Parathyroid adenoma (tissue), 2 donors: ENCODE measurements around the gene LSM14A.

Experiments used
- H2AFZ ChIP-seq: fragments of 300-600 bp; sonication (generic); one replicate; pipeline ENCODE4 v1.7.0; 2017; ENCODE audit warnings: antibody characterized with exemption, mild to moderate bottlenecking
- H3K27ac ChIP-seq: fragments of 300-600 bp; sonication (generic); one replicate; pipeline ENCODE4 v1.7.0; 2017
- H3K27me3 ChIP-seq: fragments of 300-600 bp; sonication (generic); one replicate; pipeline ENCODE4 v1.7.0; 2017; ENCODE audit warnings: low read length; ENCODE audit not compliant: control insufficient read depth, insufficient read depth
- H3K36me3 ChIP-seq: fragments of 300-600 bp; sonication (generic); one replicate; pipeline ENCODE4 v1.7.0; 2017; ENCODE audit warnings: low read length; ENCODE audit not compliant: control insufficient read depth, insufficient read depth
- H3K4me1 ChIP-seq: fragments of 300-600 bp; sonication (generic); one replicate; pipeline ENCODE4 v1.7.0; 2017; ENCODE audit warnings: control low read depth
- H3K4me2 ChIP-seq: fragments of 300-600 bp; sonication (generic); one replicate; pipeline ENCODE4 v1.7.0; 2017; ENCODE audit warnings: low read length
- H3K4me3 ChIP-seq: fragments of 300-600 bp; sonication (generic); one replicate; pipeline ENCODE4 v1.7.0; 2017; ENCODE audit warnings: low read depth, low read length
- H3K79me2 ChIP-seq: fragments of 300-600 bp; sonication (generic); one replicate; pipeline ENCODE4 v1.7.0; 2017; ENCODE audit warnings: control low read depth
- H3K9ac ChIP-seq: fragments of 300-600 bp; sonication (generic); one replicate; pipeline ENCODE4 v1.7.0; 2017; ENCODE audit warnings: mild to moderate bottlenecking
- H3K9me3 ChIP-seq: fragments of 300-600 bp; sonication (generic); one replicate; pipeline ENCODE4 v1.7.0; 2017; ENCODE audit warnings: low read length; ENCODE audit not compliant: control insufficient read depth
- TF ChIP-seq, protein P1 (sequence below): fragments of 300-600 bp; sonication (generic); IDR thresholded peaks from one replicate; pipeline ENCODE4 v1.7.0; 2017; ENCODE audit warnings: antibody characterized with exemption, mild to moderate bottlenecking
- donor health status: primary hyperparathyroidism.

Gene LSM14A

GRCh38 chr19:34222386-34222785 lies 50.1 kb downstream of the LSM14A start:
- peaks cover 5% of the 10 kb centered on the region for H3K4me1 ChIP-seq
- peaks cover 29% of the 10 kb centered on the region for H3K79me2 ChIP-seq
- TF ChIP-seq, protein P1, sequence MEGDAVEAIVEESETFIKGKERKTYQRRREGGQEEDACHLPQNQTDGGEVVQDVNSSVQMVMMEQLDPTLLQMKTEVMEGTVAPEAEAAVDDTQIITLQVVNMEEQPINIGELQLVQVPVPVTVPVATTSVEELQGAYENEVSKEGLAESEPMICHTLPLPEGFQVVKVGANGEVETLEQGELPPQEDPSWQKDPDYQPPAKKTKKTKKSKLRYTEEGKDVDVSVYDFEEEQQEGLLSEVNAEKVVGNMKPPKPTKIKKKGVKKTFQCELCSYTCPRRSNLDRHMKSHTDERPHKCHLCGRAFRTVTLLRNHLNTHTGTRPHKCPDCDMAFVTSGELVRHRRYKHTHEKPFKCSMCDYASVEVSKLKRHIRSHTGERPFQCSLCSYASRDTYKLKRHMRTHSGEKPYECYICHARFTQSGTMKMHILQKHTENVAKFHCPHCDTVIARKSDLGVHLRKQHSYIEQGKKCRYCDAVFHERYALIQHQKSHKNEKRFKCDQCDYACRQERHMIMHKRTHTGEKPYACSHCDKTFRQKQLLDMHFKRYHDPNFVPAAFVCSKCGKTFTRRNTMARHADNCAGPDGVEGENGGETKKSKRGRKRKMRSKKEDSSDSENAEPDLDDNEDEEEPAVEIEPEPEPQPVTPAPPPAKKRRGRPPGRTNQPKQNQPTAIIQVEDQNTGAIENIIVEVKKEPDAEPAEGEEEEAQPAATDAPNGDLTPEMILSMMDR = no peak
- H2AFZ ChIP-seq = no peak overlapping the region
- H3K4me3 ChIP-seq = no peak overlapping the region
- no peak overlapping the region for H3K9ac ChIP-seq
- H3K27me3 ChIP-seq = no peaks in the 10 kb centered on the region
- no peak overlapping the region for H3K27ac ChIP-seq
- H3K9me3 ChIP-seq = no peaks in the 10 kb centered on the region
- no peak overlapping the region for H3K4me2 ChIP-seq
- H3K36me3 ChIP-seq = no peaks in the 10 kb centered on the region

DNA sequence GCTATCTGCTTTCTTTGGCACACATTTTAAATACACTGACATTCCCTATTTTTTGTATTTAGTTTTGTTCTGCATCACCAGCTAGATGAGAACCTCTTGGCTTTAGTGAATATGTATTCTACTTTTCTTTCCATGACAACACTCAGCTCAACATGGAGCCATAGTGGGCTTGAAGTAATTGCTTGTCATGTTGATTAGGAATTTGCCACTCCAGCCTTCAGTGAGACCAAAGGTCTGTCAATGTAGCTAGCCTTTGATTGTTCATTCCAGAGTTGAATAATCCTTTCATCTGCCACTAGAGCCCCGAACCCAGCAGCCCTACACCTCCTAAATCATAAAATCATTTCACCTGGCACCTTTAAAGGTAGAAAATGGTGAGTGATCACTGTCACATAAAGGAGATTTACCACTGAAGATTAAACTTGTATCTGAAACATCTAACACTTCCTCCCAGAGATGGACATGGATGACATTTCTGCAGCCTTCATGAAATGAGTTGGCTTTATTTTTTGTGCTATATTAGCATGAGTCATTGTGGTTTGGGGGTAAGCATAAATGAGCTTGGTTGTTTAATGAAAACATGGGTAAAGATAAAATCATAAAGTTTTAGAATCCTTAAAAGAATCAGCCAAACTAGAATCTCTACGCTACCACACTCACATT lies 52.8 kb downstream of the LSM14A start:
- no peaks in the 10 kb centered on the region for H3K27me3 ChIP-seq
- no peak overlapping the region for H2AFZ ChIP-seq
- no peaks in the 10 kb centered on the region for H3K36me3 ChIP-seq
- no peak overlapping the region for H3K27ac ChIP-seq
- no peaks in the 10 kb centered on the region for H3K4me1 ChIP-seq
- peaks cover 29% of the 10 kb centered on the region for H3K79me2 ChIP-seq
- no peak overlapping the region for H3K9ac ChIP-seq
- TF ChIP-seq, protein P1 = no peak
- no peak overlapping the region for H3K4me3 ChIP-seq
- H3K9me3 ChIP-seq = no peaks in the 10 kb centered on the region
- H3K4me2 ChIP-seq = no peak overlapping the region

DNA sequence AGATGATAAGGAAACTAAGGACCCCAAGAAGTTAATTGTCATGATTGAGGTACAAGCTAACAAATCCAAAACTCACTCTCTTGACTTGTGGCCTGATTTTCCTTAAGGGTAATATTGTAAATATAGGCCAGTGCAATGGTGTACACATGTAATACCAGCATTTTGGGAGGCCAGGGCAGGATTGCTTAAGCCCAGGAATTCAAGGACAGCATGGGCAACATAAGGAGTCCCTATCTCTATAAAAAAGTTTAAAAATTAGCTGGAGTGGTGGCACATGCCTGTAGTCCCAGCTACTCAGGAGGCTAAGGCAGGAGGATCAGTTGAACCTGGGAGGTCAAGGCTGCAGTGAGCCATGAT lies 53.3 kb downstream of the LSM14A start:
- Histone ChIP-seq H3K4me1 (no peaks in the 10 kb centered on the region), H3K27me3 (no peaks in the 10 kb centered on the region), H3K9me3 (no peaks in the 10 kb centered on the region), H3K9ac (no peak overlapping the region), H3K36me3 (no peaks in the 10 kb centered on the region), H3K4me3 (no peak overlapping the region), H3K4me2 (no peak overlapping the region), H3K79me2 (peaks cover 29% of the 10 kb centered on the region), H2AFZ (no peak overlapping the region), H3K27ac (no peak overlapping the region)
- TF ChIP-seq, protein P1 = no peak

- Histone ChIP-seq H3K27ac (no peak overlapping the region), H3K4me1 (no peaks in the 10 kb centered on the region), H3K79me2 (peaks cover 28% of the 10 kb centered on the region), H3K9me3 (no peaks in the 10 kb centered on the region), H3K27me3 (no peaks in the 10 kb centered on the region), H3K4me2 (no peak overlapping the region), H3K9ac (no peak overlapping the region), H2AFZ (no peak overlapping the region), H3K36me3 (no peaks in the 10 kb centered on the region), H3K4me3 (no peak overlapping the region)
- TF ChIP-seq, protein P1 = no peak
Observed at GRCh38 chr19:34226036-34226435, 53.7 kb downstream of the LSM14A start.

DNA sequence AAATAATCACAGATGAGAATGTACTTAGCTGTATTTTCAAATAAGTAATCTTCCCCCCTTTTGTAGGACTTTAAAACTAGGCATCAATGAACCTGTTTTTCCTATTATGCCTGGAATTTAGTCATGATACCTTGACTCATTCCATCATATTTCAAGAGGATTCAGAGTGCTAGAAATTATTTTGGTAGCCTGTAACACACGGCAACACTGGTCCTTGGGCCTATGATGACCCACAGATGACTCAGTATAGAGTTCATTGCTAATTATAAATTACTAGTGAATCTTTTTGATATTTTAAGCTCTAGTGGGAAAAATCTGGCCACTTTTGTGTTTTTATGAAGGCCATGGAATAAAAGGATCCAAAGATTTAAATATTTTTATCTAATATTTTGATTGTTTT lies 56.0 kb downstream of the LSM14A start:
- no peaks in the 10 kb centered on the region for H3K4me1 ChIP-seq
- H3K4me3 ChIP-seq = no peak overlapping the region
- peaks cover 16% of the 10 kb centered on the region for H3K79me2 ChIP-seq
- no peak overlapping the region for H3K27ac ChIP-seq
- TF ChIP-seq, protein P1 = no peak
- no peak overlapping the region for H3K4me2 ChIP-seq
- H3K27me3 ChIP-seq = no peaks in the 10 kb centered on the region
- no peak overlapping the region for H3K9ac ChIP-seq
- H2AFZ ChIP-seq = no peak overlapping the region
- no peaks in the 10 kb centered on the region for H3K9me3 ChIP-seq
- no peaks in the 10 kb centered on the region for H3K36me3 ChIP-seq
